Measurements from ENCODE around the gene UBR3. TPM values are rescaled to one million over a fixed set of nuclear protein-coding genes. Genes with fewer than 3 reads are reported as not detected.

The UBR3 gene
- polyA plus RNA-seq, 10 donors = 32.4 to 68.2 (median 48.3) TPM

GRCh38 chr2:169999054-169999453 is 171.8 kb downstream of the UBR3 start:
- peak in 1 of 3 donors; percentile 30 for DNase-seq

GRCh38 chr2:170002096-170002495 is 174.8 kb downstream of the UBR3 start:
- no peak for DNase-seq

GRCh38 chr2:170005702-170006101 is 178.4 kb downstream of the UBR3 start:
- DNase-seq = no peak

DNA sequence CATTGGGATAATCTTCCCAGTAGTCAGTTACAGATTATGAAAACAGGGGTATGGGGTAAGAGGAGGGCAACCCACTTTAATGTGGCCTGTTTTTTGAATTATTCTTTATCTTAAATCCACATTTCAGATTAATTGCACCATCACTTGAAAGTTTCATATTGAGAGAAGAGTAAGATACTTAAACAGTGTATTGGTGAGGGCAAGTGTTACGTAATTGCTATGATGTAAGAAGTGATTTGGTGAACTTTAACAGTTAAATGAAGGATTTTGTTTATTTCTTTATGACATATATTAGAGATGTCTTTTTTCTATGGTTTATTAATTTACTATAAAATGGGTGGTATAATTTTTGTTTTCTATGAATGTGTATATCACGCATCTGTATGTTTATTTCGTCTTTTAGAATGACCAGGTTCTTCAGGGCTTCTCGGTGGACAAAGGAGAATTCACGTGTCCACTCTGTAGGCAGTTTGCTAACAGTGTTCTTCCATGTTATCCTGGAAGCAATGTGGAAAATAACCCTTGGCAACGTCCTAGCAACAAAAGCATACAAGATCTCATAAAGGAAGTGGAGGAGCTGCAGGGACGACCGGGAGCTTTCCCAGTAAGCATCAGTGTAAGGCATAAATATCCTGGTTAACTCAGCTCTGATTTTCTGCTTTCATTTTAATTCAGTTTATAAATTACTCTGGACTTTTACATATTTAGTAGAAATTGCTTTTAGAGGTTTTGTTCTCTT is 179.5 kb downstream of the UBR3 start:
- peak in 1 of 3 donors; percentile 14 for DNase-seq

- DNase-seq = no peak
These were observed 182.0 kb downstream of the UBR3 start for GRCh38 chr2:170009209-170009608.

DNA sequence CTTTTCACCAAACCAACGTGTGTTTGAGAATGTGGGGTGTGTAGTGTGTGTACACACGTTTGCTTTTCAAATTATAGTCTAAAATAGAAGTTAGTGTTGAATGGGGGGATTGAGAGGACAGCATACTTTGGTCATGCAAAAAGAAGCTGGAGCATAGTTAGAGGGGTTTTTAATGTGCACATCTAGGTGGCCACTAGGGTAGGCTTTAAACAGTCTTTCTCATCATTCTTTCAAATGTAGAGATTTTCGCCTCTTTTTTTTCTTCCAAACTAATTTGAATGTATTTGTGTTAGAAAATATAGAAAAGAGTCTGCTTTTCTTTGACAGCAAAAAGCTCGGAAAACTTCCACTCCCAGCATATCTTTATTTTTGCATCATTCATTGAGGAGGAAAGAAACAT is 185.5 kb downstream of the UBR3 start:
- DNase-seq = no peak

DNA sequence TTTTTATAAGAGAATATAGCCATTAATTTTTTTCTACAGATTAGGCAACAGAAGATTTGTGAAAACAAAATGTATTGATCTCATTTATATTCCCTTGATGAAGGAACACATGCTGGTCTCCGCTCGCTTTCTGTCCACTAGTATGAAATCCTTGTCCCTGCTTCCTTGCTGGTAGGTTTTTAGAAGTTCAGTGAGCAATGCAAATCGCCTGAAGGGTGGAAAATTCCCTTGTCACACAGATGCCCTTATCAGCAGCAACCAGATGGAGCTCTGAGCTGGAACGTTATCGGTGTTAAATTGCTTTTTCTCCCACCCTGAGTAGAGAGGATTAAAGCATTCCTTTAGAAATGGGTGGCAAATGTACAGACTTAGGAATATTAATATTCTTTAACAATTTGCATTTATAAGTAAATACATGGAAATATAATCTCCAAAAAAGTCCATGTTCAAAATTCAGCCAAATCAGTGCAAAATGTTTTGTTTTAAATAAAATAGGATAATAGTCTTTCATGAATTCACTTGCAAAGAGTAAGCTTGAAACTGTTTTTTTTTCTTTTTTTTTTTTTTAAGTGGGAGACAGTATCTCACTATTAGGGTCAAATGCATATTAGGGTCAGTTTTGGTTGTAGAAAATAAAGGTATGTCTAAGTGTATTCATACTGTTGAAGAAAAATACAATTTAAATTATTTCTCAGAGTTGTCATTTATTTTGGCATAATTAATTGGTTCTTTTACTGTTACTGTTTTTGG is 186.7 kb downstream of the UBR3 start:
- no peak for DNase-seq

- DNase-seq = no peak
These were observed 187.5 kb downstream of the UBR3 start for GRCh38 chr2:170014769-170015168.

DNA sequence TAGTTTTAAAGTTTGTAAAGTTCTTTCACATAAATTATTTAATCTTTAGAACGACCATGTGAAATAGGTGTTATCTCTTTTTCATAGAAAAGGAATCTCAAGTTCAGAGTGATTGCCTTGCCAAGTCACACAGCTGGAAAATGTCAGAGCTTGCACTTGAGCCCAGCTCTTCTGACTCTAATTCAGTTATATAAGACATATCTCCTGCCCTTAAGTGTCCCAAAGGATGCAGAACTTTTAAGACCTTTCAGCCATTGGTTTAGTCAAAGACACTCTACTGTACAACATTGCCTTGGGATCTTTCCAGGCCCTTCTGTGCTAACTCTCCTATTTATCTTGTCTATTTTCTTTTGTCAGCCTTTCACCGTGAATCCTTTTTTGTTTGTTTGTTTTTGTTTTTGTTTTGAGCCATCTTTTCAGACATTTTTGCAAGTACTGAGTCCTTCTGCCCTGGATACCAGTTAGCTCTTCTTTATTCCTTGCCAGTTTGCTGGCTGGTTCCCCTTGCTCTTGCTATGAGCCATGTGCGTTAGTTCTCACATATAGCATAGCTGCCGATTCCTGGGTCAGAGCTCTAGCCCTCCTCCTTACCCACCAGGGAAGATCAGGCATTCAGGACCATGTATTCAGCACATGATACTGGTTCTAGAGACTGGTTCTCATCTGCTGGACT is 190.7 kb downstream of the UBR3 start:
- peak; percentile 41 to 75 (median 52) for DNase-seq

- no peak for DNase-seq
These were observed 192.0 kb downstream of the UBR3 start for GRCh38 chr2:170019060-170019805.

DNA sequence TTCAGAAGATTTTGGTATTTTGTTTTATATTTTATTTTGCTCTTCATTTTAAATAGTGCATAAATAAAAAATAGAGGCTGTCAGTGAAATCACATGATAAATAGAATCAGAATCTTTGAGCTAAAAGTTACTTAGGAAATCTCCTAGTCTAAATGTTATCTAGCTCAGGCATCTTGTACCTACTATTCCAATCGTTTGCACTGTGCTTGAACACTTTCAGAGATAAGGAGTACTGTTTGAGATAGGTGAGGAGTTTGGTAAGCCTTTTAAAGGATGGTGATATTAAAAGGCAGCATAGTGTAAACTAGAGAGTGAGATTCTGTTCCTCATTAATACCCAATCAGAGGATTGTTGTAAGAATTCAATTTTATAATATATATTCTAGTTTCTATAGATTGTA is 193.5 kb downstream of the UBR3 start:
- DNase-seq = no peak

GRCh38 chr2:170022692-170023091 is 195.4 kb downstream of the UBR3 start:
- DNase-seq = peak in 2 of 3 donors; percentile 44 to 60

DNA sequence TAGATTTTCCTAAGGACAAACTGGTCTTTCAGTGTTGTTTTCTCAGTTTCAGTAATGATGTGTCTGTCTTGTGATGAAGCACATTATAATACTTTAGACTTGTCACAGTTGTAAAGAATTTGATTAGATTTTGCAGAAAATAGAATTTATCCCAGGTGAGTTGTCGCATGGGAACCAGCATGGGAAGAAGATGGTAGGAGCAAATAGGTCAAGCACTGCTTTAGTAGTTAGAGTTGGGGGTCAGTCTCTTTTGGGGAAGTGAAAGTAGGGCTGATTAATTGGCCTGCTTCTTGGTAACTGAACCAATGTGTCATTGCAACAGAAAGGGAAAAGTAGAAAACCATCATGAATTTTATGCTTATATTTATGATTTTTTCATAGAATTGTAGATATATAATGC is 197.5 kb downstream of the UBR3 start:
- no peak for DNase-seq

GRCh38 chr2:170025223-170025622 is 198.0 kb downstream of the UBR3 start:
- no peak for DNase-seq

GRCh38 chr2:170026361-170026760 is 199.1 kb downstream of the UBR3 start:
- DNase-seq = no peak

- no peak for DNase-seq
These were observed 202.3 kb downstream of the UBR3 start for GRCh38 chr2:170029551-170029950.

DNA sequence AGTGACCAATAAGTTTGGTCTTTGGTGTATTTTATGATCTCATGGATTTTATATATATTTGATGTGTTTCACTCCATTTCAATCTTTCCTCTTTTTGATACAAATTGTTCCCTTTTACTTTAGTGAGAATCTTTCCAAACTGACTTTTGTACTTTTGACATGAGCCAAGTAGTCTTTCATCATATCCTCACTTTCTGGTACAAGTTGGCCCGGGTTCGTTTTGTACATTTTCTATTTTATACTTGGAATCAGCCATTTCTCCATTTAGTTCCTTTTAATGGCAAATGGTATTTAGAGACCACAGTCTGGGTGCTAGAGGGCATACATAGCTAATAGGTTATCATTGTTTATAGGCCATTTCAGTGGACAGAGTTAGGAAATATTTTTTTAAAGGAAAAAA is 202.8 kb downstream of the UBR3 start:
- no peak for DNase-seq

- DNase-seq = no peak
These were observed 204.0 kb downstream of the UBR3 start for GRCh38 chr2:170031288-170031687.

DNA sequence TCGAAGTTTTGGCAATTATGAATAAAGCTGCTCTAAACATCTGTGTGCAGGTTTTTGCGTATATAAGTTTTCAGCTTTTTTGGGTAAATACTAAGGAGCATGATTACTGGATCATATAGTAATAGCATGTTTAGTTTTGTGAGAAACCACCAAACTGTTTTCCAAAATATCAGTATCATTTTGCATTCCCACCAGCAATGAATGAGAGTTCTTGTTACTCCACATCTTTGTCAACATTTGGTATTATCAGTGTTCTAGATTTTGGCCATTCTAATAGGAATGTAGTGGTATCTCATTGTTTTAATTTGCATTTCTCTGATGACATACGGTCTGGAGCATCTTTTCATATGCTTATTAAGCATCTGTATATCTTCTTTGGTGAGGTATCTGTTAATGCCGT is 207.3 kb downstream of the UBR3 start:
- DNase-seq = no peak

DNA sequence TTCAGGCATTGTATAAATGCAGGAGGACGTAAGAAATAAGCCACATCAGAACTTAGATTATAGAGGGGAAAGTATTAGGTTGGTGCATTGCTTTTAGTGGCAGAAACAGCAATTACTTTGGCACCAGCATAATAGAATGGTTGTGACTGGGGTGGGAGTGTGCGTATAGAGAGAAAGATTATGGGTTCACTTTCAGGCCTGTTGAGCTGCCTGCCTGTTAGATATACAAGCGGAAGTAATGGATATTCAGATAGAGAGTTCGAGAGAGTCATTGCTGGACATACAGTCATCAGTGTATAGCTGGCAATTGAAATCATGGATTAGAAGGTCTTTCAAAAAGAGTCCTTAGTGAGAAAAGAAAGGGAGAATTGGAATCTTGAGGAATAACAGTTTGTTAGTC is 211.5 kb downstream of the UBR3 start:
- DNase-seq = no peak

DNA sequence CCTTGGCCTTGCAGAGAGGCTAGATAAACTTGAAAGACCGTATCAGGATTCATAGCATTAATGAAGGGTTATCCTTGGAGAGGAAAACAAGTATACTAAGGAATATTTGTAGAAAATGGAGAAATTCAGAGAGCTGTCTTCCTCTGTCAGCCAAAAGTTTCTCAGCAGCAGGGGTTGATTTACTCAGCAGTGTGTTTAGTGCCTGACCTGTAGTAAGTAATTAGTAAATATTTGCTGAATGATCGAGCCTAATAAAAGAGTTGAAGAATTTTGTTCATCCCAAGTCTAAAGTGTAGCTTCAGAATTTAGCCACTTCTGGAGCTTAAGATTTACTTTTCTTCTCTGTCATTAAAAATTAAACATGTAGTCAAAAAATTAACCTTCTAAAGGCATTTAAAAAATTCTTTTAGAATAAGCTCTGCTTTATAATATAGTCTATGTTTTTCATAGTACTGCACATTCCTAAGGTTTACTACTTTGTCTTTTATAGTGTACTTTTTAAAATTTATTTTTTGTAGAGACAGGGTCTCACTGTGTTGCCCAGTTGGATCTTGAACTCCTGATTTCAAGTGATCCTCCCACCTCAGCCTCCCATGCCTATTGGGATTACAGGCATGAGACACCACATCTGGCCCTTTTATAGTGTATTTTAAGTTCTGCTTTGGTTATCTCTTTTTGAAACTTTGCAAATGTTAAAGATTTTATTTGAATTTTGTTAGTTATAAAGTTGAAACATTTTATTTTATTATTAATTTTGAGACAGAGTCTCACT is 212.3 kb downstream of the UBR3 start:
- no peak for DNase-seq
